ENCODE results near the gene SQOR.
"Not testable (repeated sequence)": the region's sequence is repeated elsewhere in the genome, so short reads cannot be mapped to it uniquely, and the experiment has no call there.

The SQOR gene

GRCh38 chr15:45635191-45635638, 386 bp downstream of the SQOR start:
- DNase-seq, result peak; percentile 33

GRCh38 chr15:45635763-45636292, 999 bp downstream of the SQOR start:
- no peak for DNase-seq

GRCh38 chr15:45637141-45637540, 2.3 kb downstream of the SQOR start:
- no peak for DNase-seq

- DNase-seq, result no peak
Measured at GRCh38 chr15:45637552-45638033, 2.8 kb downstream of the SQOR start.

GRCh38 chr15:45640616-45641015, 5.8 kb downstream of the SQOR start:
- DNase-seq, result no peak

- DNase-seq, result no peak
Measured at GRCh38 chr15:45641374-45641781, 6.5 kb downstream of the SQOR start.

- DNase-seq, result no peak
Measured at GRCh38 chr15:45641999-45642932, 7.4 kb downstream of the SQOR start.

- no peak for DNase-seq
Measured at GRCh38 chr15:45644437-45644836, 9.6 kb downstream of the SQOR start.

- DNase-seq, result no peak
Measured at GRCh38 chr15:45645026-45645980, 10.5 kb downstream of the SQOR start.

- no peak for DNase-seq
Measured at GRCh38 chr15:45646220-45646619, 11.4 kb downstream of the SQOR start.

GRCh38 chr15:45647828-45648227, 13.0 kb downstream of the SQOR start:
- no peak for DNase-seq

GRCh38 chr15:45648521-45649200, 13.8 kb downstream of the SQOR start:
- no peak for DNase-seq

- DNase-seq, result not testable (repeated sequence)
Measured at GRCh38 chr15:45650007-45650406, 15.2 kb downstream of the SQOR start.

GRCh38 chr15:45650889-45651525, 16.2 kb downstream of the SQOR start:
- no peak for DNase-seq

GRCh38 chr15:45653702-45654424, 19.0 kb downstream of the SQOR start:
- DNase-seq, result no peak

- no peak for DNase-seq
Measured at GRCh38 chr15:45654749-45655148, 19.9 kb downstream of the SQOR start.

- DNase-seq, result no peak
Measured at GRCh38 chr15:45657254-45657653, 22.4 kb downstream of the SQOR start.

- no peak for DNase-seq
Measured at GRCh38 chr15:45657764-45658545, 23.1 kb downstream of the SQOR start.

- DNase-seq, result no peak
Measured at GRCh38 chr15:45660231-45660979, 25.6 kb downstream of the SQOR start.

GRCh38 chr15:45662375-45662774, 27.5 kb downstream of the SQOR start:
- no peak for DNase-seq
